ENCODE measurements around the gene OTUB2.

DNA sequence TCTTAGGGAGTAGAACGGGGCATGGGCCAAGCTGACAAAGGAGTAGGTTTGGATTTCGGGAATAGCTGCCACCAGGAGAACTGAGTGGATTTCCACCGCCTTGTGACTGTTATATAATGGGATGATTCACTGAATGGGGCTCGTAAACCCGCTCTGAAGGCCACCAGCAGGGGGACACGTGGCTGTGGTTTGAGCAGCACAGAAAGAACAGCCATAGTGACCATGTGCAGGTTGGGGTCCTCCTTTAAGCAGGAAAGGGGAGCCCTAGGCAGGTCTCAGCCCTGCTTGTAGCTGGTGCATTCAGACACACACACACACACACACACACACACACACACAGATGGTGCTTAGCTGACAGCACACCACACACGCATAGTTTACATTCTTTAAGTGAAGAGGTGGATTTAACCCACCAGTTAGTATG, 41.1 kb upstream of the OTUB2 start:
- TF ChIP-seq EZH2 (IDR thresholded peaks at IDR 0.05; ENCODE audit: insufficient read depth, poor library complexity, severe bottlenecking) (no peak), EZH2phosphoT487 (IDR thresholded peaks at IDR 0.05; ENCODE audit: insufficient read depth, low read depth) (no peak)
